Breast epithelium (tissue), 3 donors: ENCODE results near the gene SP140.

Source experiments
- POLR2A ChIP-seq: fragments of 450-650 bp; IDR thresholded peaks from one replicate; pipeline ENCODE4 v1.6.1; 2016; ENCODE audit warnings: antibody characterized with exemption, mild to moderate bottlenecking, moderate library complexity
- POLR2AphosphoS5 ChIP-seq, 3 donors: sonication (generic); formaldehyde crosslinking; IDR thresholded peaks; one replicate each; pipeline ENCODE4 v1.6.1; 2017; ENCODE audit warnings: antibody characterized with exemption in 3 of 3
- TF ChIP-seq, protein P1 (sequence below), 3 donors: fragments of 450-650 bp; IDR thresholded peaks; one replicate each; pipeline ENCODE4 v1.5.1; 2016 to 2017; ENCODE audit warnings: antibody characterized with exemption in 3 of 3, mild to moderate bottlenecking in 3 of 3, moderate library complexity in 3 of 3

DNA sequence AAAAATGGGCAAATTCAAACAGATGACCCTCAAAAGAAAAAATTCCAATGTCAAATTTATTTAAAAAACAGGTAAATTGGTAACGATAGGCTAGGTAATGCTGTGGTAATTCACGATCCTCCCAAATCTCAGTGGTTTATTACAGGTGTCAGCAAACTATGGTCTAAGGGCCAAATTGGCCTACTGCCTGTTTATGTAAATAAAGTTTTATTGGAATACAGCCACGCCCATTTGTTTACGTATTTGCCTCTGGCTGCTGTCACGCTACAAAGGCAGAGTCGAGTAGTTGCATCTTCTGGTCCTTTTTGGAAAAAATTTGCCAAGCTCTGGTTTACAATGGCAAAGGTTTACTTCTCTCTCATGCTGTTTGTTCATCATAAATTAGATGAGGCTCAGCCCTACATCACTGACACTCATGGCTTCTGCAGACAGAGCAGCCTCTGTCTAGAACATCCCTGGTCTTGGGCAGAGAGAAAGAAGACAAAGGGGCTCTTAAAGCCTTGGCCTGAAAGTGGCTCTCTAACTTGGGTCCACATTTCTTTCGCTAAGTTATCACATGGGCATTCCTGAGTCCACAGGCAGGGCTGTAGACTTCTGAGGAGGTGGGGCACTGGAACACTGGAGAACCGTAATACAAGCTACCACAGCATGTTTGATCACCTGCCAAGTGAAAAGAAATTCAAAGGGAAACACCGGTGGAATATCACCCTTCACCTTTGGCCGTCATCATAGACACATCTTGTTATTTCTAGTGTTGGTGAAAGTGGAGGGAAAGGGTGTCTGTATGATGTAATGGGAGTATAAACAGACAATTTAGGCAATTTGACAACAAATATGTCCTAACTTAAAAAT, 40.6 kb upstream of the SP140 start:
- no peak for TF ChIP-seq POLR2AphosphoS5 (IDR thresholded peaks at IDR 0.05)
- TF ChIP-seq, protein P1, sequence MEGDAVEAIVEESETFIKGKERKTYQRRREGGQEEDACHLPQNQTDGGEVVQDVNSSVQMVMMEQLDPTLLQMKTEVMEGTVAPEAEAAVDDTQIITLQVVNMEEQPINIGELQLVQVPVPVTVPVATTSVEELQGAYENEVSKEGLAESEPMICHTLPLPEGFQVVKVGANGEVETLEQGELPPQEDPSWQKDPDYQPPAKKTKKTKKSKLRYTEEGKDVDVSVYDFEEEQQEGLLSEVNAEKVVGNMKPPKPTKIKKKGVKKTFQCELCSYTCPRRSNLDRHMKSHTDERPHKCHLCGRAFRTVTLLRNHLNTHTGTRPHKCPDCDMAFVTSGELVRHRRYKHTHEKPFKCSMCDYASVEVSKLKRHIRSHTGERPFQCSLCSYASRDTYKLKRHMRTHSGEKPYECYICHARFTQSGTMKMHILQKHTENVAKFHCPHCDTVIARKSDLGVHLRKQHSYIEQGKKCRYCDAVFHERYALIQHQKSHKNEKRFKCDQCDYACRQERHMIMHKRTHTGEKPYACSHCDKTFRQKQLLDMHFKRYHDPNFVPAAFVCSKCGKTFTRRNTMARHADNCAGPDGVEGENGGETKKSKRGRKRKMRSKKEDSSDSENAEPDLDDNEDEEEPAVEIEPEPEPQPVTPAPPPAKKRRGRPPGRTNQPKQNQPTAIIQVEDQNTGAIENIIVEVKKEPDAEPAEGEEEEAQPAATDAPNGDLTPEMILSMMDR (IDR thresholded peaks at IDR 0.05): no peak
- TF ChIP-seq POLR2A: no peak
